Amniotic epithelial cell (primary cell): Measurements from ENCODE around the gene ANKH.

Experiments used
- DNase-seq: peaks from one replicate; pipeline ENCODE4 v3.0.0-alpha.2; 2010; ENCODE audit warnings: low read depth

Gene ANKH

GRCh38 chr5:14713476-14714390 is 157.8 kb downstream of the ANKH start:
- DNase-seq = no peak

DNA sequence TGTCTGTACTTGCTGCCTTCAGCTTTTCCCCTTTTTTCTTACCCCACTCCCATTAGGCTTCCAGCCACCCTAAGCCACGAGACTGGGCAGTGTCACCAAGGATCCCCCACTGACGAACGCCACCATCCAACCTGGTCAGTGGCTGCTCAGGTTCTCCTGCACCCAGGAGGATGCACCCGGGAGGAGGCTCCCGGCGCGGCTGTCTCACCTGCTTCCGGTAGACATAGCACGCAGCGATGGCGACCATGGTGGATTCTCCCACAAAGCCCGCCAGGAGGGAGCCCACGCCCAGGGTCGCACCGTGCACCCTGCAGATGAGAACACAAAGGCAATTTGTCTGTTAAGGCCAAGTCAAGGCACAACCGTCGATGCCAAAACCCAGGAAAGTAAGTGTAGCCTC is 158.9 kb downstream of the ANKH start:
- no peak for DNase-seq

DNA sequence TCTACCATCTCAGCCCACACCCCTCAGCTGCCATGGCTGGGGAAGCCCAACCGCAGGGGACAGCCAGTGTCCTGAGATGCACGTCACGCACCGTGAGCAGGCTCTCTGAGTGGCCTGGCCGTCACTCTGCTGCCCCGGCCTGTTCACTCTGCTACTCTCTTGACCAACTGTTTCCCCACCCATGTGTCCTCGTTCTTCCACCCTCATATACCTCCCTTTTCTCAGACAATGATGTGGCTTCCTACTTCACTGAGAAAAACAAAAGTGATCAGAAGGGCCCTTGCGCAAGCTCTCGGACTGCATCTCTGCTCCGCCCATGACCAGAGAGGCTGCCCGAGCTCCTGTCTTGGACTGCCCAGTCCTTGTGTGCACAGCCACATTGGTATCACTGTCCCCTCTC is 159.4 kb downstream of the ANKH start:
- DNase-seq = no peak

DNA sequence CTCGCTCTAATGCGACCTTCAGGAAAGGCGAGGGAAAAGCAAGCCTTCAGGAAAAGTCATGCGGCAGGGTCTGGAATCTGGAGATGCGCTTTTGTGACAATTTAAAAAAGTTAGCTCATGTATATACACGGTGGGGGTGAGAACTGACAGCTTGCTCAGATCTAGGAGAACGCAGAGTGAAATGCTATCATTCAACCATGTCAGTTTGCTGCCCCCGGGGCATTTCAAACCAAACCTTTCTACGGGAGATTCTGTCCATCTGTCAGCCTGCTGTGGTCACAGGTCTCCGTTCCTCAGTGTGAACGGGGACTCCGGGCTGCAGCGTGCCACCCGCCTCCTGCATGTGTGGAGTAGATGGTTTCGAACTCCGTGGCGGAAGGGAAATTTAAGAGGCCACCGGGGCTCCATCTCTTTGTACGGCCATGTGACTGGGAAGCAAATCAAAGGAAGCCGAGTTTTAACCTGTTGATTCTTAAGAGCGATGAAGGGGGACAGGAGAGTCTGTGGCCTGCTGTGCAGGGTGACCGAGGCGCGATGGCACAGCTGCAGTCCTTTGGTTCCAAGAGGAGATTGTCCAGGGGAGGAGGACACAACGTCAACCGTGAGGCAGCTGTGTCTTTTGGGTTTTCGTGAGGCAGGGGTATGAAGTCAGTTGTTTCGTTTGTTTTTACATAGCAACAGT is 161.1 kb downstream of the ANKH start:
- no peak for DNase-seq

DNA sequence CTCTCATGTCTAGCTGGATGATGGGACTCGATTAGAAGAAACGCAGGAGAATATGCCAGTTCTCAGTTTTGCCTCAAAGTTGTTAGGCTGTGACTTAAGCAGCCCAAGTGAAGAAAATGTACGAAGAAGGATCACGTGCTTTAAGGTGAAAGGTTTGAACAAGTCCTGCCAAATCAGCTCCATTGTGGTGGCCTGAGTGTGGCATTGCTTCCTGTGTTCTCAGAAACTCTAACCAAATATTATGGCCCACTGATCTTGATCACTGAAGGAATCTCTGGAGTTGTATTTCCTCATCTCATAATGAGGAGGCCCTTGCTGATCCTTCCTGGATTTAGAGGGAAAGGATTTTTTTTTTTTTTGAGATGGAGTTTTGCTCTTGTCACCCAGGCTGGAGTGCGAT is 163.0 kb downstream of the ANKH start:
- DNase-seq = no peak

DNA sequence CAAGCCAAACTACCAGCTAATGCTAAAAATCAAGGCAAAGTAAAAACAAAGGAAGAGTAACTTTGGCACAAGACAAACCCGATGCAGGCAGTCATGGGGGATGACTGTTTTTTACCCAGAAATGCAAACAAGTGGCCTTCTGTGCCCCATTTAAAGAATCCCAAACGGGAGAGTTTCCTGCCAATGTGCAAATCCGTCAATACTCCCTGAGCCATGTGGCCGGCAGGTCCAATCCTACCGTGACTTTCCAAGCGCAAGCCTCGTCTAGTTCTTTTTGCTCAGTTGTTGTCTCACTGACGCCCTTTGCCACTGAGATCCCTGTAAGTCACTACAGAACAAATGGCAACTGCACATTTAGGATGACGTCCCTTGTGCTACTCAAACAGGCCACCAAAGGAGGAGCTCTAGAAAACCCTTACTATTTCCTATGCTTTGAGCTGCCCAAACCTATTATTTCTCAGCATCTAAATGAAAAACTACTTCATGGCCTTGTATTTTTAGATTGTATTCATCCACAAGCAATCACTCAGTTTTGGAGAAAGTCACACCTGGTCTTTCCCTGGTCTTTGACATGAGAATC is 163.7 kb downstream of the ANKH start:
- no peak for DNase-seq

- peak; percentile 92 for DNase-seq
These were observed 165.0 kb downstream of the ANKH start for GRCh38 chr5:14706615-14707021.

- no peak for DNase-seq
These were observed 166.0 kb downstream of the ANKH start for GRCh38 chr5:14705556-14705955.

DNA sequence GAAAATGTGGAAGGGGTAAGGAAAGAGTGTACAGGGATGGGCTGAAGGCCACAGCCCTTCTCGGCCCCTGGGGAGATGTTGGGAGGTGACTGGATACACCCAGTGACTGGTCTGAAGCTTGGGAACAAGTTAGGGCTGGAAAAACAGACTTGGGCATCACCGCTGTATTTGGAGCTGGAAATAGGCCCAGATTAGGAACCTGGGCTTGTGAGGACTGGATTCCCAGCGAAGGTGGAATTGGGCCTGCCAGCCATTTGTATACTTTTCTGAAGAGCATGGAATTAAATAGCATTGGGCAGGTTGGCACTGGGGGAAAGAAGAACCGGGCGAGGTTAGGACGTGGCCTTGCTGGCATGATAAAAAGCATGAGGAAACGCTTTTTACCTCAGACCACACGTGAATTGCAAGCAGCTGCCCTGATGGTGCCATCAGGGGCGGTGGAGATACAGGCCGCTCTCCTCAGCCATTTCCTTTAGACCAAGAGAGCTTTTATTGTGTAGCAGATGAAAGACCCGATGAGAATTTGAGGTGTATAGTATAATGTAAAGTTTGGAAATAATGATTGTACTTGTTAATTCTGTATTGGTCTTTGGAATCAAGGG is 169.2 kb downstream of the ANKH start:
- no peak for DNase-seq

- DNase-seq = no peak
These were observed 170.0 kb downstream of the ANKH start for GRCh38 chr5:14701556-14701955.

GRCh38 chr5:14700478-14701436 is 170.8 kb downstream of the ANKH start:
- no peak for DNase-seq

DNA sequence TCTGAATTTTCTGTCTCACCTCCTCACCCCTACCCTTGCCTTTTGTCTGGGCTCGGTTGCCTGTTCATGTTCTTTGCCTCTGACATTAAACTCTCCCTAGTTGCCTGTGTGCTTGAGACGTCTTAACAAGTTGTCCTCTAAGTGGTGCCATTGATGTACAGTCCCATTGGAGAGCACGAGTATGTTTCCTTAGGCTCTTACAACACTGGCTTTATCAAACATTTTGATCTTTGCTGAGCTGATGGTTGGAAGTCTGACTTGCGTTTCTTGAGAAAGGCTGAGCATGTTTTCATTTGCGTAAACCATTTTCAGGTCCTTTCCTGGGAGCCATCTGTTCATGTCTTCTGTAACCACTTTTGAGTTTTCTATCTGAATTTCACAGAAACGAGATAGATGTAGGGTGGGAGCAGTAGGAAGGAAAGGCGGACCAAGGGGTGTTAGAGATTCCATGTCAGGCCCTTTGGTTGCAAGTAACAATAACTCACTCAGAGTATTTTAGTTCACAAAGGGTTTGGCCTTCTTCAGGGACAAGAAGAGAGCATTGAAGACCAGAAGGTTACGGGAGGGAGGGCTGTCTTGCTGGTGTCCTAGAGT is 171.7 kb downstream of the ANKH start:
- DNase-seq = peak; percentile 30

DNA sequence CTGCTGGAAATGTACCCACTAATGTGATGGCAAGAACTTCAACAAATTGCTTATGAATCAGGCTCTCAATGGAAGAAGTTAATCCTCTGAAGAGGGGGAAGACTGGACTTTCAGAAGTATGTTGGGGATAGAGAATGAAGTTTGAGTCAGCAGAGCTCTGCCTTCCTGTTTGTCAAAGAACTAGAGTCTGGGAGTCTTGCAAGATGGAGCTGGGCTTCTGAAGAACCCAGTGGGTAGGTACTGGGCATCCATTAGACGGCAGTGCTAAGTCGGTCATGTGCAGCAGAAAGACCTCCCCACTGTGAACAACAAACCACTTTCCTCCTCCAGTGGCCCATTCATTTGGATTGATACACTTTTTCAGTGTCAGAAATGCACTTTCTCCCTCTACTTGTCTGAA is 172.4 kb downstream of the ANKH start:
- DNase-seq = no peak

DNA sequence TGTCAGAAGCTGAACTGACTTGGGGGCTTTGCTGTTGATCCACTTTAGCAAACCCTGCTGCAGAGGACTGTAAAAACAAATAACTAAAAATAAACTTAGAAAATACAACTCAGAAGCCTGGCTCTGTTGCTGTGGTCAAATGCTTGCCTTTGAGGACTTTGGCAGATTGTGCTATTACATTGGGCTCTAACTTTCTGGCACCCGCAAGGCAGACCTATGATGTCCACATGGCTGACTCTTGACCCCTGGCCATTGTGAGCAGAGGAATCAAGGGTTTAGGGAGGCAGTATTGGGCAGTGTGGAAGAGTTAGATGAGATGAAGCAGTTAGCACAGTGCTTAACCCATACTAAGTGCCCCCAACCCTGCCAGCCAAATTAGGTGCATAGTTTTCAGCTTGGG is 173.1 kb downstream of the ANKH start:
- DNase-seq = no peak

DNA sequence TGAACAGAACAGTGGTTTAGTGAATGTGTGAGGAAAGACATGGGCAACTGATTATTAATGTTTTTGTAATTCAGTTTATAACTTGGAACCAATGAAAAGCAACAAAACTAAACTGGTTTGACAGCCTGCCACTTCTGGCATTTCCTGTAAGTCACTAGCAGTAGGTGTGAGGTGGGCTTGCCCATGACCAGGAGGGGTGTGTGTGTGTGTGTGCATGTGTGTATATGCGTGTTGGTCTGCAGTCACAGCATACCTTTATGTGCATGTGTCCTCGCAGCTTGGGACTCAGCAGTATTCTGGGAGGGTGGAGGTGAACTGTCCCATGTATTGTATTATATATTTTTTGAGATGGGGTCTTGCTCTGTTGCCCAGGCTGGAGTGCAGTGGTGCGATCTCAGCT is 174.7 kb downstream of the ANKH start:
- DNase-seq = no peak

- peak; percentile 34 for DNase-seq
These were observed 175.5 kb downstream of the ANKH start for GRCh38 chr5:14696057-14696456.

GRCh38 chr5:14695152-14695551 is 176.4 kb downstream of the ANKH start:
- DNase-seq = peak; percentile 24

GRCh38 chr5:14693070-14693469 is 178.5 kb downstream of the ANKH start:
- no peak for DNase-seq

DNA sequence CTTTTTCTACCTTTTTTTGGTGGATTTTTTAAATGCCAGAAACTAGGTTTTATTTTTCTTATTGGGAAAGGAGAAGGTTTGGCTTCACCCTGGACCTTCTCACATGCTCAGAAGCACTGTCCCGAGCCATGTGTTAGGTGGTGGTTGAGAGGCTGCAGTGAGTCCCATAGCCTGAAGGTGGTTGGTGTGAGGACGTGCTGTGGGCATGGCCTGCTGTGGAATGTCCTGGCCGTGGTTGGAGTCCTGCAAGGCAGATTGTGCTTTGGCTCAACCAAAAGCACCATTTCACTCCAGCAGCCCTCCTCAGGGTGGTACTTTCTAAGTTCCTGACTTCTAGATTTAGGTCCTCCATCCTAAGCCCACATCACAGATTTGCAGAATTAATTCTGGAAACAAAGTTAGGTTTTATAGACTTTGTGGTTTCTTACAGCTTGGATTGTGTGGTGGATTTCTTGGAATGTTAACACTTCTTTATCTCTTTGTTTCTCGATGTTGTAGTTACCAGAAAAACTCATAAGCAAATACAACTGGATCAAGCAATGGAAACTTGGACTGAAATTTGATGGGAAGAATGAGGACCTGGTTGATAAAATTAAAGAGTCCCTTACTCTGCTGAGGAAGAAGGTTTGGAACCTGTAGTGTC is 184.4 kb downstream of the ANKH start:
- peak; percentile 53 for DNase-seq

DNA sequence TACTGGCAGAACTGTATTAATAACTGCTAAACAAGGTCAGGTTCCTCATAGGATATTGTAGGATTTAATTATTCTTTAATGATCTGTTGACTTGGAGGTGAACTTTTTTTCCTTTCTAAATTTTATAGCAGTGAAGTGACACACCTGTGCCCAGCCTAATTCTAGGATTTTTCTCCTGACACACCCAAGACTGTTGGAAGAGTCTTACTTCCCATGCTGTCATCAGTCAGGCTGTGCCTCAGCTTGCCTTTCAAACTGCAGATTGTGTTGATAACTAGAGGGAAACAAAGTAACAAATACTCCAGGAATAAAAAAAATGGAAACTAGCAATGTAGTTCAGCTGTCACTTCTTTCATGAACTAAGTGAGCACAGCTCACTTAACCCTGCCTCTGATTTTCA is 185.1 kb downstream of the ANKH start:
- DNase-seq = no peak

- DNase-seq = peak; percentile 62
These were observed 185.8 kb downstream of the ANKH start for GRCh38 chr5:14685757-14686156.
